A673 (cell line): ENCODE data around the gene SLC43A3. TPM values are rescaled to one million over a fixed set of nuclear protein-coding genes. Genes with fewer than 3 reads are reported as not detected.

Source experiments
- BruUV-seq: library from RNA; stranded (reverse); fragments of 400-500 nt; replicated peaks from 2 replicates; lab custom pipeline; 2021; lab: Mats Ljungman, UMichigan
- CTCF ChIA-PET: fragments of 300-600 bp; sonication (Branson Sonifier 250); formaldehyde crosslinking; loops from one replicate; lab custom pipeline; 2022; ENCODE audit warnings: antibody characterized with exemption; lab: Charles Lee
- POLR2A ChIA-PET: fragments of 300-600 bp; sonication (Branson Sonifier 250); formaldehyde crosslinking; loops from one replicate; lab custom pipeline; 2022; ENCODE audit warnings: antibody characterized with exemption; ENCODE audit not compliant: low non-redundant PET; lab: Charles Lee
- DNase-seq: peaks from one replicate; pipeline ENCODE4 v3.0.0-alpha.2; 2015; ENCODE audit warnings: low spot score
- H3K27ac ChIP-seq: fragments of 200-600 bp; sonication (generic); 2 replicates; pipeline ENCODE4 v1.5.1; 2016; ENCODE audit warnings: mixed run types, low read depth, mild to moderate bottlenecking, mixed read lengths, antibody characterized with exemption, low read length; ENCODE audit not compliant: poor library complexity, severe bottlenecking
- H3K27me3 ChIP-seq: fragments of 200-600 bp; sonication (generic); replicated peaks from 2 replicates; pipeline ENCODE4 v1.6.1; 2017; ENCODE audit warnings: mixed run types, low read depth, mild to moderate bottlenecking, mixed read lengths, antibody characterized with exemption, low read length; ENCODE audit not compliant: insufficient read depth, poor library complexity
- H3K36me3 ChIP-seq: fragments of 200-600 bp; sonication (generic); 2 replicates; pipeline ENCODE4 v1.6.1; 2016; ENCODE audit warnings: mixed run types, mild to moderate bottlenecking, mixed read lengths, antibody characterized with exemption, low read length; ENCODE audit not compliant: insufficient read depth, poor library complexity, severe bottlenecking
- H3K4me1 ChIP-seq: fragments of 200-600 bp; sonication (generic); 2 replicates; pipeline ENCODE4 v1.6.1; 2017; ENCODE audit warnings: mixed run types, mild to moderate bottlenecking, mixed read lengths, antibody characterized with exemption, low read length; ENCODE audit not compliant: insufficient read depth, poor library complexity, severe bottlenecking
- H3K4me3 ChIP-seq: fragments of 200-600 bp; sonication (generic); 2 replicates; pipeline ENCODE4 v1.5.1; 2016; ENCODE audit warnings: low read depth, mixed run types, mild to moderate bottlenecking, mixed read lengths, low read length; ENCODE audit not compliant: poor library complexity, severe bottlenecking
- H3K9me3 ChIP-seq: fragments of 200-600 bp; sonication (generic); 2 replicates; pipeline ENCODE4 v1.6.1; 2016; ENCODE audit warnings: mixed run types, low read depth, mild to moderate bottlenecking, mixed read lengths, antibody characterized with exemption, low read length; ENCODE audit not compliant: poor library complexity, severe bottlenecking
- CTCF ChIP-seq: fragments of 300-800, 200-600 bp; sonication (generic); conservative IDR thresholded peaks from 2 replicates; pipeline ENCODE4 v1.5.1; 2017; ENCODE audit warnings: low read depth, mild to moderate bottlenecking, antibody characterized with exemption, low read length, moderate library complexity, mixed read lengths
- EZH2 ChIP-seq: fragments of 200-600 bp; sonication (generic); IDR thresholded peaks from 2 replicates; pipeline ENCODE4 v1.6.1; 2017; ENCODE audit warnings: borderline replicate concordance, low read depth, mild to moderate bottlenecking, mixed read lengths, antibody characterized with exemption, low read length; ENCODE audit not compliant: poor library complexity, severe bottlenecking
- intact Hi-C: fragments of 100-400 bp; cut with micrococcal nuclease; formaldehyde crosslinking; loops from one replicate; pipeline ENCODE4 v1.10.0; 2022; ENCODE audit not compliant: unreplicated experiment
- total RNA-seq: library from RNA; stranded (reverse); gene quantifications from 2 replicates; pipeline ENCODE4 v1.2.3, GENCODE V29; 2021

Gene SLC43A3
- total RNA-seq, 1 experiment from 2014 or later = 142 TPM

DNA sequence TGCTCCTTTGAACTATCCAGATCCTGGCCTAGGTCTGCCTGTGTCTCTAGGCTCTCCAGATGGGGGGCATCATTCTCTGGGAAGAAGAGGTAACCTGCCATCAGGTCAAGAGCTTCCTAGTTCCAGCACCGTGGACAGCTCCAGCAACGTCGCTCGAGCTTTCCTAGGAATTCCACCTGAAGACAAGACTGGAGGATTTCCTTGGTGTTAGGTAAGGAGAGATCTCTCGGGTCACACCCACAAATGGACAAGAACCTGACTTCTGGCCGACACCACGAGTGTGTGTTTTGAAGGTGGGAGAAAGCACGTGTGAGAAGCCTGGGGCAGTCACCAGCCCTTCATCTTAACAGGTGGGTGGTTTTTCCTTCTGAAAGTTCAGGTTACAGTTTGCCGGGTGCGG, 47.2 kb downstream of the SLC43A3 start:
- no TSS peak for BruUV-seq
- Histone ChIP-seq H3K9me3 (no peaks in the 10 kb centered on the region), H3K27ac (no peak overlapping the region), H3K36me3 (no peaks in the 10 kb centered on the region), H3K4me3 (no peak overlapping the region), H3K27me3 (peaks cover 38% of the 10 kb centered on the region), H3K4me1 (no peaks in the 10 kb centered on the region)
- POLR2A ChIA-PET = no interaction called here
- intact Hi-C loops = no loop called here
- DNase-seq = peak; percentile 31
- TF ChIP-seq CTCF = no peak
- TF ChIP-seq EZH2 = no peak
- CTCF ChIA-PET = no interaction called here

DNA sequence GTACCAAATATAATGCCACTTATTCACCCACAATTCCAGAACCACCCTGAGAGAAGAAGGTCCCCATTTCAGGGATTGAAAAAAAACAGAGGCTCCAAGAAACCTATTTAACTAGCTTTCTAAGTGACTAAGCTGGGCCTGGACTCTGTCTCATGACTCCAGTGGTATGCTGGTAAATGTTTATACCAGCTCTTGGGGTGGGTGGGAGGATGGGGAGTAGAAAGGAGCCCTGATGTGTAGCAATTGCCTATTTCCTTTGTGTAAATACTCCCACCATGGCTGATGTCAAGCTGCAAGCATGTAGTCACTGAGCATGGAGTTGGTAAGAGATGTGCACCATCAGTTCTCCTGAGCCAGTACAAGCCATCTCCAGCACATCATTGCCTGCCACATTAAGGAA, 48.7 kb downstream of the SLC43A3 start:
- Histone ChIP-seq H3K27ac (no peak overlapping the region), H3K36me3 (no peaks in the 10 kb centered on the region), H3K27me3 (peaks cover 32% of the 10 kb centered on the region), H3K4me1 (no peaks in the 10 kb centered on the region), H3K9me3 (no peaks in the 10 kb centered on the region), H3K4me3 (no peak overlapping the region)
- POLR2A ChIA-PET = no interaction called here
- DNase-seq = no peak
- TF ChIP-seq CTCF = no peak
- TF ChIP-seq EZH2 = no peak
- BruUV-seq = no TSS peak
- CTCF ChIA-PET = no interaction called here
- intact Hi-C loops = no loop called here

DNA sequence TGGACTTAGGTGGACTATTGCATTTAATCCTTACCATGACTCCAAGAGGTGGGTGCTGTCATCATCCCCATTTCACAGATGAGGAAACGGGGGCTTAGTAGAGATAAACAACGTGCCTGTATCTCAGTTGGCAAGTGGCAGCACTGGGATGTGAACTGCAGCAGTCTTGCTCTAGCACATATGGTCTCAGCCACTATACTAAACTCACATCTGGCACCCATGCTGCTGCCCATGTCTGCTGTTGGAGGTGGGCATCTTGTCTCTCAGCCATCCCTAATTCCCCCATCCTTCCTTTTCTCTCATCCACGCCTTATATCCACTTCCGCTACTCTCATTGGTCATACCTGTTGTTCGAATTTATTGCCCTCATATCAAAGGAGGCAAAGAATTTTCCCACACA, 49.8 kb downstream of the SLC43A3 start:
- intact Hi-C loops = no loop called here
- no peak overlapping the region for H3K4me3 ChIP-seq
- no peaks in the 10 kb centered on the region for H3K36me3 ChIP-seq
- H3K27ac ChIP-seq = no peak overlapping the region
- H3K9me3 ChIP-seq = no peaks in the 10 kb centered on the region
- TF ChIP-seq EZH2 (no peak), CTCF (no peak)
- BruUV-seq = no TSS peak
- POLR2A ChIA-PET = no interaction called here
- H3K4me1 ChIP-seq = no peaks in the 10 kb centered on the region
- CTCF ChIA-PET = no interaction called here
- peaks cover 32% of the 10 kb centered on the region for H3K27me3 ChIP-seq
- no peak for DNase-seq
